Astrocyte (in vitro differentiated cells and primary cell): ENCODE measurements around the gene NCOA3. TPM values are rescaled to one million over a fixed set of nuclear protein-coding genes. Genes with fewer than 3 reads are reported as not detected.

Experiments
- DNase-seq: peaks from one replicate; pipeline ENCODE4 v3.0.0-alpha.2; 2010; ENCODE audit warnings: low read depth
- FAIRE-seq: peaks from 2 replicates; lab custom pipeline; 2011; peaks lifted over from hg19 to GRCh38; lab: Jason Lieb, UNC
- H2AFZ ChIP-seq: 2 replicates; pipeline ENCODE4 v1.6.0; 2012; ENCODE audit warnings: low read depth, low read length, inconsistent platforms
- H3K27ac ChIP-seq: 2 replicates; pipeline ENCODE4 v1.5.1; 2011; ENCODE audit warnings: low read depth, low read length, inconsistent platforms
- H3K27me3 ChIP-seq: 2 replicates; pipeline ENCODE4 v1.6.0; 2011; ENCODE audit warnings: low read length, inconsistent platforms; ENCODE audit not compliant: insufficient read depth
- H3K36me3 ChIP-seq: 2 replicates; pipeline ENCODE4 v1.5.1; 2011; ENCODE audit warnings: low read length, inconsistent platforms; ENCODE audit not compliant: insufficient read depth
- H3K4me1 ChIP-seq: 2 replicates; pipeline ENCODE4 v1.5.1; 2011; ENCODE audit warnings: low read length, inconsistent platforms; ENCODE audit not compliant: insufficient read depth
- H3K4me2 ChIP-seq: 2 replicates; pipeline ENCODE4 v1.6.0; 2012; ENCODE audit warnings: low read length, inconsistent platforms
- H3K4me3 ChIP-seq: 2 replicates; pipeline ENCODE4 v1.5.1; 2011; ENCODE audit warnings: low read depth, mild to moderate bottlenecking, low read length, inconsistent platforms; ENCODE audit not compliant: insufficient read depth
- H3K79me2 ChIP-seq: 2 replicates; pipeline ENCODE4 v1.6.0; 2012; ENCODE audit warnings: mild to moderate bottlenecking, low read length, inconsistent platforms; ENCODE audit not compliant: insufficient read depth
- H3K9ac ChIP-seq: 2 replicates; pipeline ENCODE4 v1.6.0; 2012; ENCODE audit warnings: mild to moderate bottlenecking, low read length, inconsistent platforms
- H3K9me3 ChIP-seq: 2 replicates; pipeline ENCODE4 v1.5.1; 2012; ENCODE audit warnings: low read depth, mild to moderate bottlenecking, low read length, inconsistent platforms; ENCODE audit not compliant: insufficient read depth
- H4K20me1 ChIP-seq: 2 replicates; pipeline ENCODE4 v1.6.0; 2012; ENCODE audit warnings: low read length, inconsistent platforms; ENCODE audit not compliant: insufficient read depth
- H3K27ac Mint-ChIP-seq: one replicate; pipeline ENCODE4 v1.8.0; 2021; ENCODE audit warnings: mild to moderate bottlenecking, mixed read lengths; ENCODE audit not compliant: unreplicated experiment
- H3K27me3 Mint-ChIP-seq: one replicate; pipeline ENCODE4 v1.8.0; 2021; ENCODE audit warnings: low read depth, mixed read lengths; ENCODE audit not compliant: unreplicated experiment
- H3K36me3 Mint-ChIP-seq: one replicate; pipeline ENCODE4 v1.8.0; 2021; ENCODE audit warnings: low read depth, mixed read lengths; ENCODE audit not compliant: unreplicated experiment
- H3K4me1 Mint-ChIP-seq: one replicate; pipeline ENCODE4 v1.8.0; 2021; ENCODE audit warnings: low read depth, mixed read lengths; ENCODE audit not compliant: unreplicated experiment
- H3K4me3 Mint-ChIP-seq: one replicate; pipeline ENCODE4 v1.8.0; 2021; ENCODE audit warnings: mild to moderate bottlenecking, moderate library complexity, mixed read lengths; ENCODE audit not compliant: unreplicated experiment
- H3K9me3 Mint-ChIP-seq: one replicate; pipeline ENCODE4 v1.8.0; 2021; ENCODE audit warnings: mild to moderate bottlenecking, mixed read lengths; ENCODE audit not compliant: unreplicated experiment
- CTCF ChIP-seq: IDR thresholded peaks from 2 replicates; pipeline ENCODE4 v1.5.1; 2011; ENCODE audit warnings: low read depth, mild to moderate bottlenecking, inconsistent platforms, low read length, moderate library complexity; ENCODE audit not compliant: insufficient read depth
- EZH2 ChIP-seq: IDR thresholded peaks from 2 replicates; pipeline ENCODE4 v1.6.1; 2012; ENCODE audit warnings: mild to moderate bottlenecking, low read length, inconsistent platforms; ENCODE audit not compliant: insufficient read depth
- total RNA-seq: library from RNA; stranded (reverse); gene quantifications from 2 replicates; pipeline ENCODE4 v1.2.1, GENCODE V29; 2021

The NCOA3 gene
- total RNA-seq, 1 donor from 2014 or later, result 30.5 TPM

- Histone ChIP-seq H3K27ac (no peak overlapping the region), H2AFZ (no peak overlapping the region), H3K79me2 (no peaks in the 10 kb centered on the region), H3K4me1 (peaks cover 4% of the 10 kb centered on the region), H3K27me3 (no peaks in the 10 kb centered on the region), H3K36me3 (peaks cover 30% of the 10 kb centered on the region), H4K20me1 (peaks cover 9% of the 10 kb centered on the region), H3K9me3 (no peaks in the 10 kb centered on the region), H3K4me3 (no peak overlapping the region), H3K9ac (no peak overlapping the region), H3K4me2 (no peak overlapping the region)
- Mint-ChIP-seq H3K27me3 (no peaks in the 10 kb centered on the region), H3K4me3 (no peak overlapping the region), H3K27ac (no peak overlapping the region), H3K36me3 (peaks cover 23% of the 10 kb centered on the region), H3K9me3 (peaks cover 4% of the 10 kb centered on the region), H3K4me1 (peaks cover 3% of the 10 kb centered on the region)
- no peak for FAIRE-seq
- TF ChIP-seq CTCF (no peak), EZH2 (no peak)
- DNase-seq, result no peak
These were observed 140.4 kb downstream of the NCOA3 start for GRCh38 chr20:47642118-47642517.

GRCh38 chr20:47642624-47643023, 140.9 kb downstream of the NCOA3 start:
- Histone ChIP-seq H3K27me3 (no peaks in the 10 kb centered on the region), H3K4me2 (no peak overlapping the region), H3K4me1 (peaks cover 4% of the 10 kb centered on the region), H3K36me3 (peaks cover 33% of the 10 kb centered on the region), H2AFZ (no peak overlapping the region), H3K4me3 (no peak overlapping the region), H4K20me1 (peaks cover 9% of the 10 kb centered on the region), H3K9ac (no peak overlapping the region), H3K27ac (no peak overlapping the region), H3K9me3 (no peaks in the 10 kb centered on the region), H3K79me2 (no peaks in the 10 kb centered on the region)
- H3K36me3 Mint-ChIP-seq, result peaks cover 23% of the 10 kb centered on the region
- no peaks in the 10 kb centered on the region for H3K27me3 Mint-ChIP-seq
- no peak overlapping the region for H3K4me3 Mint-ChIP-seq
- peaks cover 3% of the 10 kb centered on the region for H3K4me1 Mint-ChIP-seq
- no peak for FAIRE-seq
- no peak for DNase-seq
- no peak overlapping the region for H3K27ac Mint-ChIP-seq
- TF ChIP-seq EZH2 (no peak), CTCF (no peak)
- H3K9me3 Mint-ChIP-seq, result peaks cover 4% of the 10 kb centered on the region

GRCh38 chr20:47645632-47646031, 143.9 kb downstream of the NCOA3 start:
- no peak for FAIRE-seq
- no peak for DNase-seq
- Histone ChIP-seq H3K4me2 (no peak overlapping the region), H2AFZ (no peak overlapping the region), H3K9ac (no peak overlapping the region), H3K4me1 (peaks cover 4% of the 10 kb centered on the region), H3K27me3 (no peaks in the 10 kb centered on the region), H3K9me3 (no peaks in the 10 kb centered on the region), H4K20me1 (peaks cover 9% of the 10 kb centered on the region), H3K36me3 (peaks cover 28% of the 10 kb centered on the region), H3K27ac (no peak overlapping the region), H3K79me2 (no peaks in the 10 kb centered on the region), H3K4me3 (no peak overlapping the region)
- Mint-ChIP-seq H3K9me3 (peaks cover 4% of the 10 kb centered on the region), H3K4me3 (no peak overlapping the region), H3K27ac (no peak overlapping the region), H3K36me3 (peaks cover 23% of the 10 kb centered on the region), H3K27me3 (no peaks in the 10 kb centered on the region), H3K4me1 (peaks cover 3% of the 10 kb centered on the region)
- TF ChIP-seq EZH2 (no peak), CTCF (no peak)
